Effector memory CD8-positive, alpha-beta T cell (primary cell): Measurements from ENCODE around the gene PLOD3.
"Not testable (repeated sequence)": the region's sequence is repeated elsewhere in the genome, so short reads cannot be mapped to it uniquely, and the experiment has no call there.

Source experiments
- ATAC-seq: fragments of 150-1000 bp; cut with Tn5 transposase; replicated peaks from 2 replicates; pipeline ENCODE4 v1.10.0; 2021; ENCODE audit warnings: mild to moderate bottlenecking, moderate library complexity
- DNase-seq, 3 experiments: peaks; one replicate each; pipeline ENCODE4 v3.0.0; 2021
- H3K27ac Mint-ChIP-seq, 2 donors: one replicate each; pipeline ENCODE4 v1.8.0; 2022; ENCODE audit warnings: mild to moderate bottlenecking in 2 of 2, mixed read lengths in 2 of 2, moderate library complexity in 2 of 2
- H3K27me3 Mint-ChIP-seq, 2 donors: one replicate each; pipeline ENCODE4 v1.8.0; 2022; ENCODE audit warnings: mixed read lengths in 2 of 2
- H3K36me3 Mint-ChIP-seq: one replicate; pipeline ENCODE4 v1.8.0; 2022; ENCODE audit warnings: mild to moderate bottlenecking, moderate library complexity, mixed read lengths; ENCODE audit not compliant: insufficient read depth
- H3K4me1 Mint-ChIP-seq, 2 donors: one replicate each; pipeline ENCODE4 v1.8.0; 2022; ENCODE audit warnings: low read depth in 2 of 2, mixed read lengths in 2 of 2
- H3K4me3 Mint-ChIP-seq, 2 donors: one replicate each; pipeline ENCODE4 v1.8.0; 2022; ENCODE audit warnings: mild to moderate bottlenecking in 2 of 2, mixed read lengths in 2 of 2, moderate library complexity in 2 of 2
- H3K9me3 Mint-ChIP-seq, 2 donors: one replicate each; pipeline ENCODE4 v1.8.0; 2022; ENCODE audit warnings: mixed read lengths in 2 of 2

PLOD3 gene

DNA sequence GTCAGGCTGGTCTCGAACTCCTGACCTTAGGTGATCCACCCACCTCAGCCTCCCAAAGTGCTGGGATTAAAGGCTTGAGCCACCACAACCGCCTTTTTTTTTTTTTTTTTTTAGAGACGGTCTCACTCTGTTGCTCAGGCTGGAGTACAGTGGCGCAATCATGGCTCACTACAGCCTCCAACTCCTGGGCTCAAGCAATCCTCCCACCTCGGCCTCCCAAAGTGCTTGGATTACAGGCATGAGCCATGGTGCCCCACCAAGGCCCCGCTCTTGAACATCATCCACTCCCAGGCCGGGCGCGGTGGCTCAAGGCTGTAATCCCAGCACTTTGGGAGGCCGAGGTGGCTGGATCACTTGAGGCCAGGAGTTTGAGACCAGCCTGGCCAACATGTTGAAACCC, 17.9 kb downstream of the PLOD3 start:
- not testable (repeated sequence) for H3K4me3 Mint-ChIP-seq, H3K9me3 Mint-ChIP-seq, DNase-seq, H3K4me1 Mint-ChIP-seq, H3K36me3 Mint-ChIP-seq, H3K27ac Mint-ChIP-seq, ATAC-seq
- peaks cover 37 to 51% of the 10 kb centered on the region in 2 donors for H3K27me3 Mint-ChIP-seq

DNA sequence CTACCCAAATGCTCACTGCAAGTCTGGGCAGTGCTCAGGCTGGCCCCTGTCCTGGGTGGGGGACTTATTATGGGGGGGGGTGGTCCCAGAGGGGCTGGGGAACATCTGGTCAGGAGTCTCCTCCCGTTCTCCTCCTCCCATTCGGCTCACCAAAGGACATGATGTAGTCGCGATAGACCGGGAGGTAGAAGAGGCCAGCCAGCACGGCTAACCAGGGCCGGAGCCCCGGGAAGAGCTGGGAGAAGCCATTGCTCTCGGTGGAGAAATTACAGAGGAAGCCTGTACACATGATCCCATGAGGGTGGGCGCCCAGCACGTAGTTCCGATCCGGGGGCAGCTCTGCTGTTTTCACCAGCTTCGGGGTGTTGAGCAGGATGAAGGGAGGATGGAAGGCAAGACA, 18.9 kb downstream of the PLOD3 start:
- H3K4me3 Mint-ChIP-seq = no peak overlapping the region
- H3K27ac Mint-ChIP-seq = no peak overlapping the region
- peaks cover 37 to 51% of the 10 kb centered on the region in 2 donors for H3K27me3 Mint-ChIP-seq
- DNase-seq (no peak), ATAC-seq (no peak)
- H3K36me3 Mint-ChIP-seq = no peaks in the 10 kb centered on the region
- H3K4me1 Mint-ChIP-seq = peaks cover 0 to 4% of the 10 kb centered on the region in 2 donors
- H3K9me3 Mint-ChIP-seq = no peaks in the 10 kb centered on the region

DNA sequence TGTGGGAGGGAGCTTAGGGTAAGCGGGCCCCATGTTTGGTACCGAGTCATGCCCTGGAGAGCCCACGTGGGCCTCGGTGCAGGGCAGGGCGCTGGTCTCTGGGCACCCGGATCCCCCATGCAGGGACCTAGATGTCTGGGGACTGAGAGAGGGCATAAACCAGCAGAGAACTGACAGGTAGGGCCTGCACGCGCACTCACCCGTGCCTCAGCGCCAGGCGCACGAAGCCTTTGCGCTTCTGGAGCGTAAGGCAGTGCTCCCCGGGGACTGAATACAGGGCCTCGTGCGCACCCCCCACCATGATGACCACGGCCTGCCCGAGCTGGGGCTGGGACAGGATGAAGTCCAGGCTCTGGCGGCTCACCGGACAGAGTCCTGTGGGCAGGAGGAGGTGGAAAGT, 19.4 kb downstream of the PLOD3 start:
- ATAC-seq (no peak), DNase-seq (no peak)
- H3K9me3 Mint-ChIP-seq = no peaks in the 10 kb centered on the region
- peaks cover 0 to 4% of the 10 kb centered on the region in 2 donors for H3K4me1 Mint-ChIP-seq
- no peak overlapping the region for H3K27ac Mint-ChIP-seq
- H3K27me3 Mint-ChIP-seq = peaks cover 35 to 47% of the 10 kb centered on the region in 2 donors
- H3K36me3 Mint-ChIP-seq = no peaks in the 10 kb centered on the region
- no peak overlapping the region for H3K4me3 Mint-ChIP-seq

GRCh38 chr7:101195884-101196283, 21.5 kb downstream of the PLOD3 start:
- DNase-seq (no peak), ATAC-seq (no peak)
- Mint-ChIP-seq H3K27me3 (peaks cover 18 to 26% of the 10 kb centered on the region in 2 donors), H3K4me3 (no peak overlapping the region), H3K9me3 (no peaks in the 10 kb centered on the region), H3K4me1 (peaks cover 5 to 7% of the 10 kb centered on the region in 2 donors), H3K27ac (no peak overlapping the region), H3K36me3 (no peaks in the 10 kb centered on the region)

- Mint-ChIP-seq H3K27ac (no peak overlapping the region), H3K9me3 (no peaks in the 10 kb centered on the region), H3K36me3 (no peaks in the 10 kb centered on the region), H3K4me1 (peaks cover 4 to 5% of the 10 kb centered on the region in 2 donors), H3K27me3 (peaks cover 12 to 30% of the 10 kb centered on the region in 2 donors), H3K4me3 (no peak overlapping the region)
- ATAC-seq = no peak
- no peak for DNase-seq
These were observed 28.3 kb downstream of the PLOD3 start for GRCh38 chr7:101189109-101189508.

DNA sequence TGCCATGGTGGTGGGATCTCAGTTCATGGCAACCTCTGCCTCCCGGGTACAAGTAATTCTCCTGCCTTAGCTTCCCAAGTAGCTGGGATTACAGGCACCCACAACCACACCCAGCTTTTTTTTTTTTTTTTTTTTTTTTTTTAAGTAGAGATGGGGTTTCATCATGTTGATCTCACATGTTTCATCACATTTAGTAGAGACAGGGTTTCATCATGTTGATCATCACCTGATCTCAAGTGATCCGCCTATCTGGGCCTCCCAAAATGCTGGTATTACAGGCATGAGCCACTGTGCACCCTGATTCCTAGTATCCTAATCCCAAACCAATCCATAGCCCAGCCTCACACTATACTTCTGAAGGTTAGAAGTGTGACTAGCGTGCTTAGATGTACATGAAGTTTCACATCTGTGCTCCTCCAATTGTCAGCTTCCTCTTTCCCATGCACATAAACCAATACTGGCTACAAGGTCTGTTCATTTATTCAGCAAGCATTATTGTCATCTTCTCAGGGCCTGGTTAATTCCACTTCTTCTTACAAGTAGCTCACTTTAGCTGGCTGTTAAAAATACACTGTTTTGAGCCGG, 30.4 kb downstream of the PLOD3 start:
- no peak overlapping the region for H3K27ac Mint-ChIP-seq
- H3K27me3 Mint-ChIP-seq = peaks cover 22 to 42% of the 10 kb centered on the region in 2 donors
- ATAC-seq (no peak), DNase-seq (no peak)
- H3K36me3 Mint-ChIP-seq = peaks cover 3% of the 10 kb centered on the region
- no peaks in the 10 kb centered on the region for H3K9me3 Mint-ChIP-seq
- no peak overlapping the region for H3K4me3 Mint-ChIP-seq
- peaks cover 0 to 2% of the 10 kb centered on the region in 2 donors for H3K4me1 Mint-ChIP-seq

DNA sequence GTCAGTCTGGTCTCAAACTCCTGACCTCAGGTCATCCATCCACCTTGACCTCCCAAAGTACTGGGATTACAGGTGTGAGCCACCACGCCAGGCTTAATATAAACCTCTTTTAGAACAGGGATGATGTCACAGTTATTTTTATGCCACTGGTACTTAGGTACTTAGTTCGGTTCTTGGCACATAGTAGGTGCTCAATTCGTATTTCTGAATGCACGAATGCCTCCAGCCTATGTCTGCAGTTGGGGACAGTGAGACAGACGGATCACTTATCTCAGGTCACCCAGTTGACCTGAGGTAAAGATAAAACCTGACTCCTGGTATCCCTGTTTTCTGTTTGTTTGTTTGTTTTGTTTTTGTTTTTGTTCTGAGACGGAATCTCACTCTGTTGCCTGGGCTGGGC, 31.2 kb downstream of the PLOD3 start:
- Mint-ChIP-seq H3K27ac (no peak overlapping the region), H3K4me1 (peaks cover 0 to 2% of the 10 kb centered on the region in 2 donors), H3K27me3 (peaks cover 25 to 46% of the 10 kb centered on the region in 2 donors), H3K36me3 (peaks cover 3% of the 10 kb centered on the region), H3K4me3 (no peak overlapping the region), H3K9me3 (no peaks in the 10 kb centered on the region)
- DNase-seq (no peak), ATAC-seq (no peak)

DNA sequence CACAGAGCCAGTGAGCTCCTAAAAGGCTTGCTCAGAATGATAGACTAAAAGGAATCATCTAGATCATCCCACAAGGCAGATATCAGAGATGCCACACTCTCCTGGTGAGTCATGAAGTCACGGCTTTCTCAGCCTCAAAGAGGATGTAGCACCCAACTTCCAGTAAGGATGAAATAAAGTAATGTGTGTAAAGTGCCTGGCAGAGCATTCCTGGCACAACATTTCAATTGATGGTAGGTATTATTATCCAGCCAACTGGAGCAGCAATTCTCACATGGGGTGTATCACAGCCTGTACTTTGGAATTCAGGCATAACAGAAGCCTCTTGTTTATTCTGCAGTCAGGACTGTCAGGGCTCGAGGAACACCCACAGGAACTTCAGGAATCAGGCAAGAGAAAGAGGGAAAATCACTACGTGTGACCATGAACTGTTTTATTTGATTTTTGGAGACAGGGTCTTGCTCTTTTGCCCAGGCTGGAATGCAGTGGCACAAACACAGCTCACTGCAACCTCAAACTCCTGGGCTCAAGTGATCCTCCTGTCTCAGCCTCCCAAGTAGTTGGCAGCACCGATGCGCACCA, 32.0 kb downstream of the PLOD3 start:
- DNase-seq (no peak), ATAC-seq (no peak)
- H3K4me3 Mint-ChIP-seq = no peak overlapping the region
- peaks cover 31 to 55% of the 10 kb centered on the region in 2 donors for H3K27me3 Mint-ChIP-seq
- H3K27ac Mint-ChIP-seq = no peak overlapping the region
- H3K36me3 Mint-ChIP-seq = peaks cover 3% of the 10 kb centered on the region
- H3K9me3 Mint-ChIP-seq = no peaks in the 10 kb centered on the region
- H3K4me1 Mint-ChIP-seq = peaks cover 0 to 6% of the 10 kb centered on the region in 2 donors

GRCh38 chr7:101180130-101180755, 37.1 kb downstream of the PLOD3 start, which contains the start of gene NAT16:
Gene NAT16, minus strand, starts transcription at chr7:101180293. Its CDS starts 5,486 bp downstream, at chr7:101174807.
- Mint-ChIP-seq H3K27me3 (peaks cover 69 to 86% of the 10 kb centered on the region in 2 donors), H3K27ac (no peak within 1 kb of the TSS), H3K4me1 (peaks cover 5 to 8% of the 10 kb centered on the region in 2 donors), H3K36me3 (peaks cover 3% of the 10 kb centered on the region), H3K9me3 (no peaks in the 10 kb centered on the region), H3K4me3 (peak within 1 kb of the TSS; percentile 44 to 53)
- DNase-seq (no peak), ATAC-seq (no peak)

GRCh38 chr7:101179713-101180112, 37.7 kb downstream of the PLOD3 start:
- H3K27ac Mint-ChIP-seq = no peak overlapping the region
- peaks cover 72 to 86% of the 10 kb centered on the region in 2 donors for H3K27me3 Mint-ChIP-seq
- no peaks in the 10 kb centered on the region for H3K9me3 Mint-ChIP-seq
- no peak for DNase-seq
- ATAC-seq = no peak
- H3K36me3 Mint-ChIP-seq = peaks cover 3% of the 10 kb centered on the region
- H3K4me3 Mint-ChIP-seq = peak overlapping the region in 1 of 2 donors; percentile 53
- peaks cover 5 to 8% of the 10 kb centered on the region in 2 donors for H3K4me1 Mint-ChIP-seq

GRCh38 chr7:101179117-101179516, 38.3 kb downstream of the PLOD3 start:
- Mint-ChIP-seq H3K4me3 (peak overlapping the region; percentile 44 to 53), H3K9me3 (no peaks in the 10 kb centered on the region), H3K27me3 (peaks cover 74 to 87% of the 10 kb centered on the region in 2 donors), H3K36me3 (peaks cover 5% of the 10 kb centered on the region), H3K27ac (no peak overlapping the region), H3K4me1 (peaks cover 9 to 11% of the 10 kb centered on the region in 2 donors)
- no peak for ATAC-seq
- DNase-seq = no peak

- peaks cover 16 to 19% of the 10 kb centered on the region in 2 donors for H3K4me1 Mint-ChIP-seq
- DNase-seq (no peak), ATAC-seq (no peak)
- H3K27me3 Mint-ChIP-seq = peaks cover 82 to 97% of the 10 kb centered on the region in 2 donors
- no peak overlapping the region for H3K4me3 Mint-ChIP-seq
- H3K9me3 Mint-ChIP-seq = no peaks in the 10 kb centered on the region
- H3K36me3 Mint-ChIP-seq = peaks cover 8% of the 10 kb centered on the region
- no peak overlapping the region for H3K27ac Mint-ChIP-seq
These were observed 39.7 kb downstream of the PLOD3 start for GRCh38 chr7:101177644-101178043.

DNA sequence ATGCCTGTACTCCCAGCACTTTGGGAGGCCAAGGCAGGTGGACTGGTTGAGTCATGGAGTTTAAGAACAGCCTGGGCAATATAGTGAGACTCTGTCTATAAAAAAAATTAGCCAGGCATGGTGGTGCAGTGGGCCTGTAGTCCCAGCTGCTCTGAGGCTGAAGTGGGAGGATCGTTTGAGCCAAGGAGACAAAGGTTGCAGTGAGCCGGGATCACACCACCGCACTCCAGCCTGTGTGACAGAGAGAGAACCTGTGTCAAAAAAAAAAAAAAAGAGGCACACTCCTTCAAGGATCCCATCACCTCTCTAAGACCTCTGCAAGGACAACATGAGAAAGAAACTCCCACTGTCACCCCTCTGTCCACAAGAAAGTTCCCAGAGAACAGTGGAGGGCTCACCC, 41.7 kb downstream of the PLOD3 start:
- DNase-seq = no peak
- peaks cover 84 to 100% of the 10 kb centered on the region in 2 donors for H3K27me3 Mint-ChIP-seq
- no peak overlapping the region for H3K27ac Mint-ChIP-seq
- no peaks in the 10 kb centered on the region for H3K9me3 Mint-ChIP-seq
- ATAC-seq = no peak
- peaks cover 14% of the 10 kb centered on the region for H3K36me3 Mint-ChIP-seq
- no peak overlapping the region for H3K4me3 Mint-ChIP-seq
- peaks cover 29 to 32% of the 10 kb centered on the region in 2 donors for H3K4me1 Mint-ChIP-seq
